ENCODE data around the gene HAGH. TPM values are rescaled to one million over a fixed set of nuclear protein-coding genes. Genes with fewer than 3 reads are reported as not detected.
"Not testable (repeated sequence)": the region's sequence is repeated elsewhere in the genome, so short reads cannot be mapped to it uniquely, and the experiment has no call there.

HAGH gene
- 73.4 TPM for total RNA-seq

GRCh38 chr16:1826691-1827573, at the start of gene HAGH, which contains the start of gene FAHD1:
HAGH (minus strand) TSS chr16:1826825; CDS start chr16:1826787, 38 bp downstream.
FAHD1 (plus strand) TSS chr16:1827206; CDS start chr16:1827239, 33 bp downstream.
- peak; percentile 97 for ATAC-seq
- DNase-seq (ENCODE audit: low spot score), result peak; percentile 96
- intact Hi-C loops (cut with DNase I), result no loop called here

- intact Hi-C loops (cut with DNase I); ATAC-seq; DNase-seq (ENCODE audit: low spot score): not testable (repeated sequence)
These were observed 49.4 kb upstream of the HAGH start for GRCh38 chr16:1876066-1876465.

GRCh38 chr16:1874854-1875253, 48.2 kb upstream of the HAGH start:
- DNase-seq (ENCODE audit: low spot score) (no peak), ATAC-seq (no peak)
- intact Hi-C loops (cut with DNase I), result no loop called here

GRCh38 chr16:1871974-1872635, 45.5 kb upstream of the HAGH start, which contains the start of gene MEIOB:
MEIOB (minus strand) TSS chr16:1872164; CDS start chr16:1868175, 3,989 bp downstream.
- intact Hi-C loops (cut with DNase I), result no loop called here

GRCh38 chr16:1870365-1871082, 43.9 kb upstream of the HAGH start:
- ATAC-seq (no peak), DNase-seq (ENCODE audit: low spot score) (no peak)
- intact Hi-C loops (cut with DNase I), result no loop called here

More at GRCh38 chr16:1871974-1872635, 45.5 kb upstream of the HAGH start, which contains the start of gene MEIOB:
- no peak for ATAC-seq
- DNase-seq (ENCODE audit: low spot score), result no peak

- intact Hi-C loops (cut with DNase I), result no loop called here
- no peak for DNase-seq (ENCODE audit: low spot score)
These were observed 39.5 kb upstream of the HAGH start for GRCh38 chr16:1865902-1866690.

GRCh38 chr16:1863681-1864460, 37.2 kb upstream of the HAGH start:
- ATAC-seq, result no peak
- no peak for DNase-seq (ENCODE audit: low spot score)
- intact Hi-C loops (cut with DNase I), result loop anchor here (5.0 kb wide), 1 partner anchor 63 kb away; no protein-coding TSS in a partner anchor

More at GRCh38 chr16:1865902-1866690, 39.5 kb upstream of the HAGH start:
- no peak for ATAC-seq

GRCh38 chr16:1862394-1862793, 35.8 kb upstream of the HAGH start:
- no peak for ATAC-seq
- intact Hi-C loops (cut with DNase I), result loop anchor here (5.0 kb wide), 1 partner anchor 65 kb away; no protein-coding TSS in a partner anchor
- DNase-seq (ENCODE audit: low spot score), result no peak

GRCh38 chr16:1861730-1862129, 35.1 kb upstream of the HAGH start:
- DNase-seq (ENCODE audit: low spot score), result no peak
- intact Hi-C loops (cut with DNase I), result loop anchor here (5.0 kb wide), 1 partner anchor 66 kb away; no protein-coding TSS in a partner anchor
- no peak for ATAC-seq

GRCh38 chr16:1859650-1860049, 33.0 kb upstream of the HAGH start:
- intact Hi-C loops (cut with DNase I), result loop anchor here (5.0 kb wide), 1 partner anchor 68 kb away; no protein-coding TSS in a partner anchor
- no peak for DNase-seq (ENCODE audit: low spot score)
- ATAC-seq, result no peak

- intact Hi-C loops (cut with DNase I), result no loop called here
- DNase-seq (ENCODE audit: low spot score), result no peak
These were observed 31.7 kb upstream of the HAGH start for GRCh38 chr16:1858189-1858865.

GRCh38 chr16:1857433-1858097, 30.9 kb upstream of the HAGH start:
- intact Hi-C loops (cut with DNase I), result no loop called here
- DNase-seq (ENCODE audit: low spot score), result no peak
- ATAC-seq, result no peak

More at GRCh38 chr16:1858189-1858865, 31.7 kb upstream of the HAGH start:
- ATAC-seq, result no peak

GRCh38 chr16:1851793-1852192, 25.2 kb upstream of the HAGH start:
- intact Hi-C loops (cut with DNase I), result loop anchor here (5.0 kb wide), 1 partner anchor 694 kb away; no protein-coding TSS in a partner anchor
- ATAC-seq, result no peak
- no peak for DNase-seq (ENCODE audit: low spot score)

GRCh38 chr16:1850981-1851380, 24.4 kb upstream of the HAGH start:
- intact Hi-C loops (cut with DNase I), result loop anchor here (5.0 kb wide), 1 partner anchor 694 kb away; no protein-coding TSS in a partner anchor

GRCh38 chr16:1846416-1846815, 19.8 kb upstream of the HAGH start:
- ATAC-seq (no peak), DNase-seq (ENCODE audit: low spot score) (no peak)
- intact Hi-C loops (cut with DNase I), result no loop called here

More at GRCh38 chr16:1850981-1851380, 24.4 kb upstream of the HAGH start:
- ATAC-seq, result no peak
- DNase-seq (ENCODE audit: low spot score), result no peak

GRCh38 chr16:1845985-1846384, 19.4 kb upstream of the HAGH start:
- DNase-seq (ENCODE audit: low spot score) (no peak), ATAC-seq (no peak)
- intact Hi-C loops (cut with DNase I), result no loop called here

Measured in sciatic nerve (tissue), 2 donors.